Camera-type eye (tissue), 1 donor: Measurements from ENCODE around the gene MSN. TPM values are rescaled to one million over a fixed set of nuclear protein-coding genes. Genes with fewer than 3 reads are reported as not detected.

Source experiments
- total RNA-seq: library from RNA; depleted of rRNA; stranded (reverse); fragments of >200 nt; gene quantifications from one replicate; pipeline ENCODE4 v1.2.3, GENCODE V29; 2014

MSN gene
- 89.9 TPM for total RNA-seq

DNA sequence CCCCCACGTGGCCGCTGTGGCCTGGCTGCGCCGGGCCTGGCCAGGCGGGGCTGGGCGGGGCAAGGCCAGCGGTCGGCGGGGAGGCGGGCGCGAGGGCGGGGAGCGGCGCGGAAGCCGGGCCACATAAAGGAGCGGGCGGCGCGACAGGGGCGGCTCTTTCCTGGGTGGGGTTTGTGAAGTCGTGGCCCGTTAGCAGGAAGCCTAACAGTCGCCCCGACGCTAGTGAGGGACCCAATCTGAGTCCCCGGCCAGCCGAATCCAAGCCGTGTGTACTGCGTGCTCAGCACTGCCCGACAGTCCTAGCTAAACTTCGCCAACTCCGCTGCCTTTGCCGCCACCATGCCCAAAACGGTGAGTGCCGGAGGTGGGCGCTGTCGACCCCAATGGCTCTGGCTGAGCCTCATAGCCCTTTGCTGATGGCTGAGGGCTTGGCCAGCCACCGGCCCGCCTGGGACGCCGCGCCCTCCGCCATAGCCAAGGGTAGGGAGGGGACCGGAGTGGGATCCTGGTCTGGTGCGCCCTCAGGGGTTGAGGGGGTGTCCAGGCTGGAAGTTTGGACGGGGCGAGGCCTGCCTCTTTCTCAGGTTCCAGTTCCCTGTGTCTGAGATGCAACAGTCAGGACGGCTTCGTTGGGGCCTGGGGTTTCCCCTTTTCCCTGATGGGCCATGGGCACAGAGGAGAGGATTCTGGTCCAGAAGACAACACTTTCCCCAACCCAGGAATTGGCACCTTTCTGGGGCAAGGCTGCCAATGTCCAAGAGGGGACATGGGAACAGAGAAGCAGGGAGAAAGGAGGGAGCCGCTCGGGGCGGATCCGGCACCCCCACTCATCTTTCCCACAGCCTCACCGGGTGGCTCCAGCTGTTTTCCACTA lies at the start of gene MSN:
Gene MSN (plus strand): TSS at position 152 of the 874 bp plus-strand sequence. CDS start 188 bp downstream, at position 340.

Other genes with a start within 250 kb of the MSN start
- 22.8 TPM for gene LAS1L, start 132.9 kb upstream of the MSN start, total RNA-seq